Esophagus muscularis mucosa (tissue), 4 donors: Measurements from ENCODE around the gene TMEM231. TPM values are rescaled to one million over a fixed set of nuclear protein-coding genes. Genes with fewer than 3 reads are reported as not detected.
"Not testable (repeated sequence)": the region's sequence is repeated elsewhere in the genome, so short reads cannot be mapped to it uniquely, and the experiment has no call there.

Experiments used
- DNase-seq: peaks from one replicate; pipeline ENCODE4 v3.0.0-alpha.2; 2017; ENCODE audit errors: extremely low spot score
- H3K27ac ChIP-seq, 4 donors: fragments of 200-600 bp; sonication (generic); replicated peaks in 1 of 4; 1 replicate in 3 of 4; 2 replicates in 1 of 4; pipeline ENCODE4 v1.5.1; 2016 to 2019; ENCODE audit warnings: mild to moderate bottlenecking in 1 of 4
- H3K27me3 ChIP-seq, 4 donors: fragments of 200-600 bp; sonication (generic); one replicate each; pipeline versions ENCODE4 v1.5.1 to v1.6.0; 2016 to 2019
- H3K36me3 ChIP-seq, 4 donors: fragments of 200-600 bp; sonication (generic); one replicate each; pipeline ENCODE4 v1.5.1; 2016 to 2019
- H3K4me1 ChIP-seq, 4 donors: fragments of 200-600 bp; sonication (generic); one replicate each; pipeline ENCODE4 v1.5.1; 2016 to 2019
- H3K4me3 ChIP-seq, 4 donors: fragments of 200-600 bp; sonication (generic); 1 replicate in 2 of 4; 2 replicates in 2 of 4; pipeline ENCODE4 v1.5.1; 2016 to 2019; ENCODE audit warnings: mild to moderate bottlenecking in 4 of 4, moderate library complexity in 1 of 4
- H3K9me3 ChIP-seq, 4 donors: fragments of 200-600 bp; sonication (generic); 1 replicate in 3 of 4; 2 replicates in 1 of 4; pipeline ENCODE4 v1.5.1; 2016 to 2019
- CTCF ChIP-seq, 3 experiments: fragments of 200-600 bp in 2 of 3; fragments of 450-650 bp in 1 of 3; sonication (generic) in 2 of 3; IDR thresholded peaks; one replicate each; pipeline ENCODE4 v1.5.1; 2017 to 2019; ENCODE audit warnings: antibody characterized with exemption in 3 of 3, mild to moderate bottlenecking in 2 of 3, moderate library complexity in 1 of 3
- EP300 ChIP-seq: sonication (generic); formaldehyde crosslinking; IDR thresholded peaks from one replicate; pipeline ENCODE4 v1.6.1; 2017; ENCODE audit warnings: antibody characterized with exemption
- POLR2A ChIP-seq: fragments of 450-650 bp; IDR thresholded peaks from one replicate; pipeline ENCODE4 v1.6.1; 2017; ENCODE audit warnings: antibody characterized with exemption, moderate library complexity, mild to moderate bottlenecking, low read depth
- POLR2AphosphoS5 ChIP-seq, 2 donors: sonication (generic); formaldehyde crosslinking; IDR thresholded peaks; one replicate each; pipeline ENCODE4 v1.6.1; 2017; ENCODE audit warnings: antibody characterized with exemption in 2 of 2
- WGBS: methylation state at CpG from one replicate; pipeline ENCODE4 v1.1.5; 2018; 5-methylcytosine and 5-hydroxymethylcytosine counted together
- intact Hi-C: fragments of 100-400 bp; cut with DNase I; formaldehyde crosslinking; loops from one replicate; pipeline ENCODE4 v1.15.1; 2023
- total RNA-seq, 4 donors: library from RNA; depleted of rRNA; stranded (reverse); fragments of >200 nt; gene quantifications; one replicate each; pipeline versions ENCODE4 v1.1.0 to v1.2.1, GENCODE V29; 2016

The TMEM231 gene
- total RNA-seq, 4 donors from 2014 or later = 6.8 to 15.5 (median 10.5) TPM

GRCh38 chr16:75501359-75501758 is 54.7 kb downstream of the TMEM231 start:
- WGBS = 87% methylated on average over 5 of the region's 5 CpGs

GRCh38 chr16:75498605-75499322 is 57.3 kb downstream of the TMEM231 start:
- WGBS = 8% methylated on average over 2 of the region's 13 CpGs
- intact Hi-C loops = not testable (repeated sequence)

More at GRCh38 chr16:75501359-75501758, 54.7 kb downstream of the TMEM231 start:
- Histone ChIP-seq H3K27ac (peak overlapping the region; percentile 54 to 63 (median 57)), H3K36me3 (no peaks in the 10 kb centered on the region), H3K27me3 (no peaks in the 10 kb centered on the region), H3K9me3 (no peaks in the 10 kb centered on the region), H3K4me3 (no peak overlapping the region), H3K4me1 (peaks cover 7 to 42% (median 29%) of the 10 kb centered on the region in 4 donors)
- DNase-seq = no peak
- intact Hi-C loops = no loop called here
- TF ChIP-seq CTCF (IDR thresholded peaks at IDR 0.05) (no peak), POLR2AphosphoS5 (IDR thresholded peaks at IDR 0.05) (no peak)

GRCh38 chr16:75497558-75497957 is 58.5 kb downstream of the TMEM231 start:
- DNase-seq = no peak
- 64% methylated on average over 4 of the region's 4 CpGs for WGBS
- intact Hi-C loops = no loop called here
- no peak overlapping the region for H3K4me3 ChIP-seq
- peak overlapping the region in 1 of 4 donors; percentile 41 for H3K27ac ChIP-seq
- TF ChIP-seq POLR2AphosphoS5 (IDR thresholded peaks at IDR 0.05) (no peak), CTCF (IDR thresholded peaks at IDR 0.05) (no peak), EP300 (no peak), POLR2A (no peak)
- H3K9me3 ChIP-seq = no peaks in the 10 kb centered on the region
- no peaks in the 10 kb centered on the region for H3K36me3 ChIP-seq
- H3K27me3 ChIP-seq = peaks cover 0 to 7% (median 0%) of the 10 kb centered on the region in 4 donors
- peaks cover 20 to 51% (median 44%) of the 10 kb centered on the region in 4 donors for H3K4me1 ChIP-seq

More at GRCh38 chr16:75498605-75499322, 57.3 kb downstream of the TMEM231 start:
- not testable (repeated sequence) for DNase-seq, H3K27me3 ChIP-seq, H3K4me3 ChIP-seq, H3K9me3 ChIP-seq, H3K36me3 ChIP-seq
- H3K4me1 ChIP-seq = peaks cover 20 to 56% (median 44%) of the 10 kb centered on the region in 4 donors
- H3K27ac ChIP-seq = peak overlapping the region; percentile 40 to 63 (median 48)

- Histone ChIP-seq H3K4me3 (peak within 1 kb of the TSS; percentile 49 to 59 (median 54)), H3K27ac (peak within 1 kb of the TSS in 3 of 4 donors; percentile 38 to 50 (median 40)), H3K9me3 (no peaks in the 10 kb centered on the region), H3K4me1 (peaks cover 17 to 35% (median 30%) of the 10 kb centered on the region in 4 donors), H3K36me3 (no peaks in the 10 kb centered on the region), H3K27me3 (peaks cover 0 to 7% (median 0%) of the 10 kb centered on the region in 4 donors)
- intact Hi-C loops = no loop called here
- TF ChIP-seq POLR2A (no peak), CTCF (IDR thresholded peaks at IDR 0.05) (no peak), POLR2AphosphoS5 (IDR thresholded peaks at IDR 0.05) (peak; percentile 27 to 53)
- 21% methylated on average over 5 of the region's 43 CpGs for WGBS
- no peak for DNase-seq
These were observed 60.9 kb downstream of the TMEM231 start, which contains the start of gene CHST6 for GRCh38 chr16:75495076-75495674. Gene CHST6 (minus strand): TSS chr16:75495441. CDS start chr16:75479828, 15,613 bp downstream.

GRCh38 chr16:75494661-75495075 is 61.4 kb downstream of the TMEM231 start:
- H3K27ac ChIP-seq = peak overlapping the region in 3 of 4 donors; percentile 38 to 50 (median 40)
- peaks cover 17 to 35% (median 27%) of the 10 kb centered on the region in 4 donors for H3K4me1 ChIP-seq
- no peaks in the 10 kb centered on the region for H3K9me3 ChIP-seq
- intact Hi-C loops = no loop called here
- peak overlapping the region; percentile 49 to 59 (median 54) for H3K4me3 ChIP-seq
- TF ChIP-seq CTCF (IDR thresholded peaks at IDR 0.05) (no peak), POLR2A (no peak), POLR2AphosphoS5 (IDR thresholded peaks at IDR 0.05) (no peak), EP300 (no peak)
- 2% methylated on average over 22 of the region's 26 CpGs for WGBS
- DNase-seq = no peak
- H3K36me3 ChIP-seq = no peaks in the 10 kb centered on the region
- peaks cover 0 to 7% (median 0%) of the 10 kb centered on the region in 4 donors for H3K27me3 ChIP-seq
